ENCODE data around the gene RBP7. TPM values are rescaled to one million over a fixed set of nuclear protein-coding genes. Genes with fewer than 3 reads are reported as not detected.

Gene RBP7
- total RNA-seq, 1 experiment from 2014 or later: 28.9 TPM

DNA sequence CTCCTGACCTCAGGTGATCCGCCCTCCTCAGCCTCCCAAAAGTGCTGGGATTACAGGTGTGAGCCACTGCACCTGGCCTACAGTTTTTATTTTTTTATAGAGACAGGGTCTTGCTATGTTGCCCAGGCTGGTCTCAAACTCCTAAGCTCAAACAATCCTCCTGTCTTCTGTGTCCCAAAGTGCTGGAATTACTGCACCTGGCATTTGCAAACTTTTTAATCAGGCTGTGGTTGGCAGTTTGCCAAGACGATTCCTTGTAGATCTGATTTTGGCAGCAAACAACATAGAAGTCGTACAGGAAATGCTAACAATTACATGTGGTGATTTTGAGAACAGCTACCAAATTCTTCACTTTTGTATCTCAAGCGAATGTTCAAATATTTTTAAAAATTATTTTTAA lies 10.1 kb downstream of the RBP7 start:
- Histone ChIP-seq H3K9me3 (ENCODE audit: control insufficient read depth, insufficient read depth, low read depth, low read length) (no peaks in the 10 kb centered on the region), H3K4me3 (ENCODE audit: low read depth in 2 of 2, low read length in 2 of 2) (no peak overlapping the region), H3K27ac (ENCODE audit: low read length) (no peak overlapping the region), H3K4me1 (ENCODE audit: control insufficient read depth, insufficient read depth, low read length) (no peaks in the 10 kb centered on the region), H3K36me3 (ENCODE audit: control insufficient read depth, insufficient read depth, low read length) (no peaks in the 10 kb centered on the region), H3K27me3 (ENCODE audit: control insufficient read depth, insufficient read depth, low read length) (no peaks in the 10 kb centered on the region)
- TF ChIP-seq, protein P1, sequence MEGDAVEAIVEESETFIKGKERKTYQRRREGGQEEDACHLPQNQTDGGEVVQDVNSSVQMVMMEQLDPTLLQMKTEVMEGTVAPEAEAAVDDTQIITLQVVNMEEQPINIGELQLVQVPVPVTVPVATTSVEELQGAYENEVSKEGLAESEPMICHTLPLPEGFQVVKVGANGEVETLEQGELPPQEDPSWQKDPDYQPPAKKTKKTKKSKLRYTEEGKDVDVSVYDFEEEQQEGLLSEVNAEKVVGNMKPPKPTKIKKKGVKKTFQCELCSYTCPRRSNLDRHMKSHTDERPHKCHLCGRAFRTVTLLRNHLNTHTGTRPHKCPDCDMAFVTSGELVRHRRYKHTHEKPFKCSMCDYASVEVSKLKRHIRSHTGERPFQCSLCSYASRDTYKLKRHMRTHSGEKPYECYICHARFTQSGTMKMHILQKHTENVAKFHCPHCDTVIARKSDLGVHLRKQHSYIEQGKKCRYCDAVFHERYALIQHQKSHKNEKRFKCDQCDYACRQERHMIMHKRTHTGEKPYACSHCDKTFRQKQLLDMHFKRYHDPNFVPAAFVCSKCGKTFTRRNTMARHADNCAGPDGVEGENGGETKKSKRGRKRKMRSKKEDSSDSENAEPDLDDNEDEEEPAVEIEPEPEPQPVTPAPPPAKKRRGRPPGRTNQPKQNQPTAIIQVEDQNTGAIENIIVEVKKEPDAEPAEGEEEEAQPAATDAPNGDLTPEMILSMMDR (IDR thresholded peaks at IDR 0.05): no peak
- TF ChIP-seq, protein P2, sequence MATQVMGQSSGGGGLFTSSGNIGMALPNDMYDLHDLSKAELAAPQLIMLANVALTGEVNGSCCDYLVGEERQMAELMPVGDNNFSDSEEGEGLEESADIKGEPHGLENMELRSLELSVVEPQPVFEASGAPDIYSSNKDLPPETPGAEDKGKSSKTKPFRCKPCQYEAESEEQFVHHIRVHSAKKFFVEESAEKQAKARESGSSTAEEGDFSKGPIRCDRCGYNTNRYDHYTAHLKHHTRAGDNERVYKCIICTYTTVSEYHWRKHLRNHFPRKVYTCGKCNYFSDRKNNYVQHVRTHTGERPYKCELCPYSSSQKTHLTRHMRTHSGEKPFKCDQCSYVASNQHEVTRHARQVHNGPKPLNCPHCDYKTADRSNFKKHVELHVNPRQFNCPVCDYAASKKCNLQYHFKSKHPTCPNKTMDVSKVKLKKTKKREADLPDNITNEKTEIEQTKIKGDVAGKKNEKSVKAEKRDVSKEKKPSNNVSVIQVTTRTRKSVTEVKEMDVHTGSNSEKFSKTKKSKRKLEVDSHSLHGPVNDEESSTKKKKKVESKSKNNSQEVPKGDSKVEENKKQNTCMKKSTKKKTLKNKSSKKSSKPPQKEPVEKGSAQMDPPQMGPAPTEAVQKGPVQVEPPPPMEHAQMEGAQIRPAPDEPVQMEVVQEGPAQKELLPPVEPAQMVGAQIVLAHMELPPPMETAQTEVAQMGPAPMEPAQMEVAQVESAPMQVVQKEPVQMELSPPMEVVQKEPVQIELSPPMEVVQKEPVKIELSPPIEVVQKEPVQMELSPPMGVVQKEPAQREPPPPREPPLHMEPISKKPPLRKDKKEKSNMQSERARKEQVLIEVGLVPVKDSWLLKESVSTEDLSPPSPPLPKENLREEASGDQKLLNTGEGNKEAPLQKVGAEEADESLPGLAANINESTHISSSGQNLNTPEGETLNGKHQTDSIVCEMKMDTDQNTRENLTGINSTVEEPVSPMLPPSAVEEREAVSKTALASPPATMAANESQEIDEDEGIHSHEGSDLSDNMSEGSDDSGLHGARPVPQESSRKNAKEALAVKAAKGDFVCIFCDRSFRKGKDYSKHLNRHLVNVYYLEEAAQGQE (IDR thresholded peaks at IDR 0.05; ENCODE audit: insufficient read depth in 1 of 2, low read depth in 2 of 2, low read length in 1 of 2): no peak
- no peak for TF ChIP-seq POLR2AphosphoS5 (IDR thresholded peaks at IDR 0.05; ENCODE audit: low read depth, low read length)
- TF ChIP-seq SIN3A (IDR thresholded peaks at IDR 0.05; ENCODE audit: borderline replicate concordance, insufficient read depth, low read depth, low read length): no peak
- no peak for TF ChIP-seq TCF7L2 (IDR thresholded peaks at IDR 0.05; ENCODE audit: low read depth, low read length)
- intact Hi-C loops (cut with micrococcal nuclease; ENCODE audit: unreplicated experiment): no loop called here
- in situ Hi-C loops (cut with HindIII; ENCODE audit: low pct_unique_long_range_greater_than_20kb, low sequenced_read_pairs): no loop called here
- ChIA-PET CTCF (no interaction called here), POLR2A (no interaction called here)
- DNase-seq (ENCODE audit: low read depth, low spot score) (no peak), ATAC-seq (no peak)
- no TSS peak for BruUV-seq (replicated peaks)

DNA sequence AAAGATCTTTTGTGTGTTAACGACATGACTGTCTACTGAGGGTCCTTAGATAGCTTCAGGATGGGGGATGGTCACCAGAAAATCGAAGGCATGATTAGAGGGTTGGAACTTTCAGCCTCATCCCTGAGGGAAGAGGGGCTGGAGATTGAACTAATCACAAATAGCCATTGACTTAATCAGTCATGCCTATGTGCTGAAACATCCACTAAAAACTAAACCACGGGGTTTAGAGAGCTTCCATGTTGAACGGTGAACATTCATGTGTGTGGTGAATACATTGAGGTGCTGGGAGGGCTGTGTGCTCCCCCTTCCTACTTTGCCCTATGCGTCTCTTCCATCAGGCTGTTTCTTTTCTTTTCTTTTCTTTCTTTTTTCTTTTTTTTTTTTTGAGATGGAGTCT lies 17.0 kb downstream of the RBP7 start:
- TF ChIP-seq TCF7L2 (IDR thresholded peaks at IDR 0.05; ENCODE audit: low read depth, low read length): no peak
- TF ChIP-seq, protein P2 (IDR thresholded peaks at IDR 0.05; ENCODE audit: insufficient read depth in 1 of 2, low read depth in 2 of 2, low read length in 1 of 2): no peak
- TF ChIP-seq POLR2AphosphoS5 (IDR thresholded peaks at IDR 0.05; ENCODE audit: low read depth, low read length): no peak
- no peak for TF ChIP-seq SIN3A (IDR thresholded peaks at IDR 0.05; ENCODE audit: borderline replicate concordance, insufficient read depth, low read depth, low read length)
- TF ChIP-seq, protein P1 (IDR thresholded peaks at IDR 0.05): no peak
- Histone ChIP-seq H3K27ac (ENCODE audit: low read length) (no peak overlapping the region), H3K27me3 (ENCODE audit: control insufficient read depth, insufficient read depth, low read length) (no peaks in the 10 kb centered on the region), H3K36me3 (ENCODE audit: control insufficient read depth, insufficient read depth, low read length) (no peaks in the 10 kb centered on the region), H3K4me1 (ENCODE audit: control insufficient read depth, insufficient read depth, low read length) (no peaks in the 10 kb centered on the region), H3K9me3 (ENCODE audit: control insufficient read depth, insufficient read depth, low read depth, low read length) (no peaks in the 10 kb centered on the region), H3K4me3 (ENCODE audit: low read depth in 2 of 2, low read length in 2 of 2) (no peak overlapping the region)
- ChIA-PET POLR2A (no interaction called here), CTCF (no interaction called here)
- no peak for DNase-seq (ENCODE audit: low read depth, low spot score)
- in situ Hi-C loops (cut with HindIII; ENCODE audit: low pct_unique_long_range_greater_than_20kb, low sequenced_read_pairs) (no loop called here), intact Hi-C loops (cut with micrococcal nuclease; ENCODE audit: unreplicated experiment) (no loop called here)
- no peak for ATAC-seq
- BruUV-seq (replicated peaks): no TSS peak

Data from Panc1 (cell line).